HepG2 (cell line): ENCODE measurements around the gene CELSR2. TPM values are rescaled to one million over a fixed set of nuclear protein-coding genes. Genes with fewer than 3 reads are reported as not detected.
A peak's percentile ranks its signal among the peaks of the same experiment; 100 is the strongest.

ENCODE experiments used
- FLYWCH1 ChIP-seq: sonication (generic); formaldehyde crosslinking; IDR thresholded peaks from 2 replicates; pipeline ENCODE4 v1.8.1; 2023; ENCODE audit warnings: mild to moderate bottlenecking, missing genetic modification reagents
- HCFC1 ChIP-seq: fragments of 150-350 bp; IDR thresholded peaks from 2 replicates; pipeline ENCODE4 v1.6.1; 2014; ENCODE audit warnings: low read depth, low read length
- ISL2 ChIP-seq: sonication (generic); formaldehyde crosslinking; IDR thresholded peaks from 2 replicates; pipeline ENCODE4 v1.5.0; 2020; ENCODE audit warnings: missing genetic modification reagents
- MTA1 ChIP-seq: sonication (generic); formaldehyde crosslinking; IDR thresholded peaks from 2 replicates; pipeline ENCODE4 v1.4.0; 2020; ENCODE audit warnings: missing genetic modification reagents, mild to moderate bottlenecking, borderline replicate concordance
- MXD1 ChIP-seq: sonication (generic); formaldehyde crosslinking; IDR thresholded peaks from 2 replicates; pipeline ENCODE4 v1.4.0; 2020; ENCODE audit warnings: mild to moderate bottlenecking, missing genetic modification reagents
- MXD3 ChIP-seq: IDR thresholded peaks from 2 replicates; pipeline ENCODE4 v1.6.1; 2016; ENCODE audit warnings: mild to moderate bottlenecking, missing biosample characterization, missing genetic modification reagents
- MXD4 ChIP-seq: IDR thresholded peaks from 2 replicates; pipeline ENCODE4 v1.6.1; 2016; ENCODE audit warnings: mild to moderate bottlenecking, missing biosample characterization, missing genetic modification reagents
- PHF21A ChIP-seq: sonication (generic); formaldehyde crosslinking; IDR thresholded peaks from 2 replicates; pipeline ENCODE4 v1.5.0; 2020; ENCODE audit warnings: mild to moderate bottlenecking, missing genetic modification reagents
- SKIL ChIP-seq: sonication (generic); formaldehyde crosslinking; IDR thresholded peaks from 2 replicates; pipeline ENCODE4 v1.8.0; 2022; ENCODE audit warnings: missing genetic modification reagents, mild to moderate bottlenecking, moderate library complexity, borderline replicate concordance
- SNAPC2 ChIP-seq: sonication (generic); formaldehyde crosslinking; IDR thresholded peaks from 2 replicates; pipeline ENCODE4 v1.8.1; 2022; ENCODE audit warnings: mild to moderate bottlenecking, missing genetic modification reagents
- THAP9 ChIP-seq: sonication (generic); formaldehyde crosslinking; IDR thresholded peaks from 2 replicates; pipeline ENCODE4; 2020; ENCODE audit warnings: missing genetic modification reagents, mild to moderate bottlenecking, borderline replicate concordance
- TMF1 ChIP-seq: sonication (generic); formaldehyde crosslinking; IDR thresholded peaks from 2 replicates; pipeline ENCODE4 v1.8.1; 2022; ENCODE audit warnings: low read depth, missing genetic modification reagents
- ZBTB14 ChIP-seq: sonication (generic); formaldehyde crosslinking; IDR thresholded peaks from 2 replicates; pipeline ENCODE4 v1.4.0; 2020; ENCODE audit warnings: missing genetic modification reagents
- ZC3H13 ChIP-seq: sonication (generic); formaldehyde crosslinking; IDR thresholded peaks from 2 replicates; pipeline ENCODE4 v1.8.1; 2023; ENCODE audit warnings: mild to moderate bottlenecking, missing genetic modification reagents, moderate library complexity
- ZNF33A ChIP-seq: sonication (generic); formaldehyde crosslinking; IDR thresholded peaks from 2 replicates; pipeline ENCODE4 v1.5.1; 2020; ENCODE audit warnings: missing genetic modification reagents, mild to moderate bottlenecking, moderate library complexity, borderline replicate concordance
- ZNF547 ChIP-seq: sonication (generic); formaldehyde crosslinking; IDR thresholded peaks from 2 replicates; pipeline ENCODE4 v1.5.1; 2020; ENCODE audit warnings: mild to moderate bottlenecking, missing genetic modification reagents
- ZNF589 ChIP-seq: sonication (generic); formaldehyde crosslinking; conservative IDR thresholded peaks from 2 replicates; pipeline ENCODE4 v1.8.0; 2022; ENCODE audit warnings: mild to moderate bottlenecking, moderate library complexity, missing genetic modification reagents
- ZNF709 ChIP-seq: sonication (generic); formaldehyde crosslinking; IDR thresholded peaks from 2 replicates; pipeline ENCODE4 v1.5.0; 2020; ENCODE audit warnings: mild to moderate bottlenecking, missing genetic modification reagents
- ZNF781 ChIP-seq: sonication (generic); formaldehyde crosslinking; IDR thresholded peaks from 2 replicates; pipeline ENCODE4 v1.5.1; 2020; ENCODE audit warnings: borderline replicate concordance, mild to moderate bottlenecking, missing genetic modification reagents; ENCODE audit errors: not compliant biosample characterization
- ZSCAN31 ChIP-seq: sonication (generic); formaldehyde crosslinking; IDR thresholded peaks from 2 replicates; pipeline ENCODE4 v1.5.0; 2020; ENCODE audit warnings: low read depth, mild to moderate bottlenecking, missing genetic modification reagents
- polyA plus RNA-seq, 8 experiments: library from polyadenylated mRNA; depleted of rRNA in 3 of 8; stranded (reverse) in 7 of 8; unstranded in 1 of 8; fragments of >200 nt; fragmentation: Illumina TruSeq in 4 of 8; extraction: Trizol in 4 of 8; gene quantifications; 2 replicates each; pipeline versions ENCODE4 v1.2.1 to v1.2.3, GENCODE V29; 2011 to 2016; ENCODE audit warnings: low read depth in 4 of 8, missing spikeins in 1 of 8, mixed read lengths in 1 of 8; ENCODE audit not compliant: insufficient read depth in 1 of 8
- total RNA-seq, 5 experiments: library from RNA; depleted of rRNA; stranded (reverse); fragments of >200 nt; fragmentation: Illumina TruSeq; extraction: Trizol; gene quantifications; 2 replicates each; pipeline ENCODE4 v1.2.3, GENCODE V29; 2016; ENCODE audit warnings: low read depth in 1 of 5

The CELSR2 gene
- total and polyA plus RNA-seq, 2 of the 13 experiments (the other 11 are each of a cell fraction or from before 2014, with no cell fraction given) = 4.0 to 6.6 TPM

- peak; percentile 95 for TF ChIP-seq ZBTB14 (CRISPR knock-in tag)
- TF ChIP-seq ZC3H13 (CRISPR knock-in tag) = peak; percentile 87; the same call in 1 of the 2 replicates
- no peak for TF ChIP-seq ZNF33A
- TF ChIP-seq THAP9 (CRISPR knock-in tag) = peak; percentile 82; the same call in 1 of the 2 replicates
- TF ChIP-seq MTA1 (CRISPR knock-in tag) = 0 out of 2 replicates have a peak, but pooled peaks have one; percentile 75
- TF ChIP-seq PHF21A (CRISPR knock-in tag) = peak; percentile 72; the same call in 1 of the 2 replicates
- peak; percentile 66; the same call in 1 of the 2 replicates for TF ChIP-seq SKIL (CRISPR knock-in tag)
- TF ChIP-seq ISL2 = peak; percentile 70
- 0 out of 2 replicates have a peak, but pooled peaks have one; percentile 49 for TF ChIP-seq MXD1 (CRISPR knock-in tag)
- peak; percentile 71; the same call in 1 of the 2 replicates for TF ChIP-seq ZNF589 (CRISPR knock-in tag)
- TF ChIP-seq FLYWCH1 = no peak
- peak; percentile 56 for TF ChIP-seq ZNF781 (CRISPR knock-in tag)
- TF ChIP-seq MXD3 (CRISPR knock-in tag) = no peak; the same call in 1 of the 2 replicates
- peak; percentile 70; the same call in 1 of the 2 replicates for TF ChIP-seq ZSCAN31 (CRISPR knock-in tag)
- TF ChIP-seq ZNF547 = peak; percentile 52; the same call in 1 of the 2 replicates
- peak; percentile 90; the same call in 1 of the 2 replicates for TF ChIP-seq SNAPC2 (CRISPR knock-in tag)
- TF ChIP-seq TMF1 (CRISPR knock-in tag) = 0 out of 2 replicates have a peak, but pooled peaks have one; percentile 57
- TF ChIP-seq ZNF709 = no peak; the same call in 1 of the 2 replicates
- no peak for TF ChIP-seq HCFC1
- peak; percentile 80; the same call in 1 of the 2 replicates for TF ChIP-seq MXD4
These were observed 33.8 kb downstream of the CELSR2 start, which contains the start of gene PSRC1 (continued) for GRCh38 chr1:109282952-109283747.
